WI38 (cell line): Measurements from ENCODE around the gene ELL3.
"Not testable (repeated sequence)": the region's sequence is repeated elsewhere in the genome, so short reads cannot be mapped to it uniquely, and the experiment has no call there.

ENCODE experiments used
- H3K4me3 ChIP-seq: 2 replicates; pipeline ENCODE4 v1.5.1; 2011; ENCODE audit warnings: low read depth, mild to moderate bottlenecking, control low read depth, low read length
- TF ChIP-seq, protein P1 (sequence below): IDR thresholded peaks from 2 replicates; pipeline ENCODE4 v1.5.1; 2012; ENCODE audit warnings: low read depth, mild to moderate bottlenecking, control low read depth, low read length

ELL3 gene

DNA sequence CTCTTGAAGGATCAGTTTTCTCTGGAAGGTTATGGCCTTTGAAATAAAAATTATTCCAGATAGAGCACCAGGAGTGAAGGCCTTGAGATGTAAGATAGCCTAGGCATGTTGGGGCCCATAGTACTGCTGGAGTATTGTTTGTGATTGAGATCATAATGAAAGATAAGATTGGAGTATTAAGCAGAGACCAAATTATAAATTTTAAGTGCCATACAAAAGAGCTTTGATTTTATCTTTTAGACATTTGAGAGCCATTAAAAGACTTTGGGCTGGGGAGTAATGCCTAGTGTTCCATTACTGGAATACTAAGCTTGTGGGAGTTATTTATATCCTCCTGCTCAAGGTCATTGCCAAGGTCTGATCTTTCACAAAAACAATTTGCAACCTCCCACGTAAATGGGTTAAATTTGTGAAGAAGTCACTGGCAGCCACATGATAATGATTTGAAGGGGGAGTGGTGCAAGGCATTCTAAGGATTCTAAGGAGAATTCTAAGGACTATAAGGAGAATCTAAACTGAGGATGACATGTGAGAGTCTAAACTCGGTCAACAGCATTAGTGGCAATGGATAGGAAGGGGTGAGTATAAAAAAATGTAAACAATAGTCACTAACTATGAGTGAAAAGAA is 12.8 kb downstream of the ELL3 start:
- H3K4me3 ChIP-seq: no peak overlapping the region
- TF ChIP-seq, protein P1, sequence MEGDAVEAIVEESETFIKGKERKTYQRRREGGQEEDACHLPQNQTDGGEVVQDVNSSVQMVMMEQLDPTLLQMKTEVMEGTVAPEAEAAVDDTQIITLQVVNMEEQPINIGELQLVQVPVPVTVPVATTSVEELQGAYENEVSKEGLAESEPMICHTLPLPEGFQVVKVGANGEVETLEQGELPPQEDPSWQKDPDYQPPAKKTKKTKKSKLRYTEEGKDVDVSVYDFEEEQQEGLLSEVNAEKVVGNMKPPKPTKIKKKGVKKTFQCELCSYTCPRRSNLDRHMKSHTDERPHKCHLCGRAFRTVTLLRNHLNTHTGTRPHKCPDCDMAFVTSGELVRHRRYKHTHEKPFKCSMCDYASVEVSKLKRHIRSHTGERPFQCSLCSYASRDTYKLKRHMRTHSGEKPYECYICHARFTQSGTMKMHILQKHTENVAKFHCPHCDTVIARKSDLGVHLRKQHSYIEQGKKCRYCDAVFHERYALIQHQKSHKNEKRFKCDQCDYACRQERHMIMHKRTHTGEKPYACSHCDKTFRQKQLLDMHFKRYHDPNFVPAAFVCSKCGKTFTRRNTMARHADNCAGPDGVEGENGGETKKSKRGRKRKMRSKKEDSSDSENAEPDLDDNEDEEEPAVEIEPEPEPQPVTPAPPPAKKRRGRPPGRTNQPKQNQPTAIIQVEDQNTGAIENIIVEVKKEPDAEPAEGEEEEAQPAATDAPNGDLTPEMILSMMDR: no peak

DNA sequence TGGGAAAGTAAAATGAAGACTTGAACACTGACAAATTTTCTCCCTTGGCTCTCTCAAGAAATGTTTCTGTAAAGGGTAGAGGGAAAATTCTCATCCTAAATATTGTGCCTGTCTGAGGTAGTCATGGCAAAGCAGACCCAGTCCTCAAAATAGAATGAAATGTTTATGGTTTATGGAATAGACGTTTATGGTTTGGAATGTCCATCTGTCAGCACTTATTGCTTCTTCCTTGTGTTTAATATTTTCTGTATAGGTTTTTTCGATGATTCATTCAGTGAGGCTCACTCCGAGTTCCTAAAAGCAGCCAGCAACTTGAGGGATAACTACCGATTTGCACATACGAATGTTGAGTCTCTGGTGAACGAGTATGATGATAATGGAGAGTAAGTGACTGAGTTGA is 13.9 kb downstream of the ELL3 start:
- H3K4me3 ChIP-seq: no peak overlapping the region
- TF ChIP-seq, protein P1: no peak

DNA sequence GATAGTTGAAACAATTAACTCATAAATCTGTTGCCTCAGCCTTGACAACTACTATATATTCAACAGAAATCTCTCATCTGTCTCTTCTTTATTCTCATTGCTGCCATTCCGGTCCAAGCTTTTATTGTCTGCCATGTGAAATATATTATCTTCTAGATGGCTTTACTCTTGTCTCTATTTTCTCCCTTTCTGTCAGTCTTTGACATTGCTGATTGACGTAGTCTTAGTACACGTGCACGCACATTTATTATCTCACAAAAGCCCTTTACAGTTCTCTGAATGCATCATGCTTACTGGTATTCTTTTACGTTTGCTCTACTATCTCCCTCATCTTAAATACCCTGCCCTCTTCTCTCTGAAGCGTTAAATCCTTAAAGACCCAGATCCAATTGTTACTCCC is 24.9 kb downstream of the ELL3 start:
- TF ChIP-seq, protein P1: no peak
- no peak overlapping the region for H3K4me3 ChIP-seq

DNA sequence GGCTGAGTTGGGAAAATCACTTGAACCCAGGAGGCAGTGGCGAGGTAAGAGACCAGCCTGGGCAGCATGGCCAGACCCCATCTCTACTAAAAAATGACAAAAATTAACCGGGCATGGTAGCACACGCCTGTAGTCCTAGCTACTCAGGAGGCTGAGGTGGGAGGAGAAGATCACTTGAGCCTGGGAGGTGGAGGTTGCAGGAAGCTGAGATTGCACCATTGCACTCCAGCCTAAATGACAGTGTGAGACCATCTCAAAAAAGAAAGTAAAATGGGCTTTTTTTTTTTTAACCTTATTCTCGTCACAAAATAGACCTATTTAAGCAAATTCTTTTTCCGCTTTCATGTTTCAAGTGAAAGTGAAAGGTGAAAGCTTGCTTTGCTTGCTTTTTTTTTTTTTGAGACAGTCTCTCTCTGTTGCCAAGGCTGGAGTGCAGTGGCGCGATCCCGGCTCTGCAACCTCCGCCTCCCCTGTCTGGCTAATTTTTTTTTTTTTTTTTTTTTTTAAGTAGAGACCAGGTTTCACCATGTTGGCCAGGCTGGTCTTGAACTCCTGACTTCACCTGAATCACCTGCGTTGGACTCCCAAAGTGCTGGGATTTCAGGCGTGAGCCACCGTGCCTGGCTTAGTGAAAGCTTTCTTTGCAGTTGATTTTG is 26.9 kb downstream of the ELL3 start:
- TF ChIP-seq, protein P1: no peak
- no peak overlapping the region for H3K4me3 ChIP-seq

DNA sequence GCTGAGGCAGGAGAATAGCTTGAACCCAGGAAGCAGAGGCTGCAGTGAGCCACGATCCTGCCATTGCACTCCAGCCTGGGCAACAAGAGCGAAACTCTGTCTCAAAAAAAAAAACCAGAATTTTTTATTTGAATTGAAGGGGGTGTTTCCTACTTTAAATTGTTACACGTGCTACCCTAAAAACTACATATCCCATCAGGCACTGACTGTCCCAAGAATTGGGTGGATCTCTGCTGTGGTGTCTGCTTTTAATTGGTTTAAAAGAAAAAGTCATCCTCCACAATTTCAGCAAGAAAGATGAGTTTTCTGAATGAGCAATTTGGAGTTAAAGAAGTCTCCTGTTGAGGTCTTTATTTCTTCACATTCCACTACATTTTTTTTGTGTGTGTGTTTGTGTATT is 28.4 kb downstream of the ELL3 start:
- H3K4me3 ChIP-seq: no peak overlapping the region; the same call in 1 of the 2 replicates
- TF ChIP-seq, protein P1: no peak

DNA sequence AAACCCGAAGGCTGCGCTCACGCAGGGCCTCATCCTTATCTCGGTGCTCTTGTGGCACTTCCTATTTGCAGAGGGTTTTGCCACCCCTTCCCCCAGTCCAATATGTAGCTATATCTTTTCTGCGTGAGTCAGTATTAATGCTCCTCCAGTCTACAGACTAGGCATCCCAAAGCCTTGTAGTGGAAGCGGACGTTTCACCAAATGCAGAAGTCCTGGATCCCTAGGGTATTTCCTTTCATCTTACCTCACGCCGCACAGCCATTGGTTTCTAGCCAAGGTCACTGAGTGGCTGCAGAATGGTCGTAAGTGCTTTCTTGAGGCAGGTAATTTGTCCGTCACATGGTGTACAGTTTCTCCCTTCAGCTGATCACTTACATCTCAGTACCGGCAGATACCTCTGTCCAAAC is 29.9 kb downstream of the ELL3 start:
- H3K4me3 ChIP-seq: peak overlapping the region; percentile 78

DNA sequence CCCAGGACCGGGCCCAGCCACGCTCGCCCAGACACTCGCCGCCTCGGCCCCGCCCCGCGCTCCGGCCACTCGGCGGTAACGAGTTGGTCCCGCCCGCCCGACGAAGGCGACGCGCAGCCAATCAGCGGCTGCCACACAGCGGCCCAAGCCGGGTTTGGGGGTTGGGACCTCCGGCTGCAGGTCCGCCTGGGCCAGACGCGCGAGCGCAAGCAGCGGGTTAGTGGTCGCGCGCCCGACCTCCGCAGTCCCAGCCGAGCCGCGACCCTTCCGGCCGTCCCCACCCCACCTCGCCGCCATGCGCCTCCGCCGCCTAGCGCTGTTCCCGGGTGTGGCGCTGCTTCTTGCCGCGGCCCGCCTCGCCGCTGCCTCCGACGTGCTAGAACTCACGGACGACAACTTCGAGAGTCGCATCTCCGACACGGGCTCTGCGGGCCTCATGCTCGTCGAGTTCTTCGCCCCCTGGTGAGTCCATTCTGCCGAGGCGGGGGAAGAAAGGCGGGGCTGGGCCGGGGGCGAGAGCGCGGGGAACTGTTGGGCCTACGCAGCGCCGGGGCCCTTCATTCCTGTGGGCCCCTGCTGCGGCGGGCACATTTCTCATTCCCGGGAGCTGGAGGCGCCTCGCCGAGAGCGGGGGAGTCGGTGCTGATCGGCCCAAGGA is 30.4 kb downstream of the ELL3 start, which contains the start of gene PDIA3:
TSS of gene PDIA3 (plus strand) at position 194 of the 658 bp plus-strand sequence. CDS start at position 296, 102 bp downstream.
- peak within 1 kb of the TSS; percentile 78 for H3K4me3 ChIP-seq

DNA sequence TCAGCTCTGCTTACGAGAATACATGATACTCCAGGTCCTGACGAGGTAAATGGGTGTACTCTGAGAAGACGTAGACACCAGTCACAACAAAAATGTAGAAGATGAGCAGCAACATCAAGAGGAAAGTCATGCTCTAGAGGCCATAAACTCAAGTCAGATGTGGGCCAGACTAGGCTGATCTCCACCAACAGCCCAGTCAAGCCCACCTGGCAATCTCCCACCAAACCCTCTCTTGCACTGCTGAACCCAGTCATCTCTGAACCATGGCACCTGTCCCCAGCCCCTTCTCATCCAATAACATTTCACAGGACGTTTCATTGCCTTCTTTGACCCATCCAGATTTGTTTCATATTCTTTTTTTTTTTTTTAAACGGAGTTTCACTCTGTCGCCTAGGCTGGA is 41.4 kb downstream of the ELL3 start:
- TF ChIP-seq, protein P1: no peak
- no peak overlapping the region for H3K4me3 ChIP-seq

DNA sequence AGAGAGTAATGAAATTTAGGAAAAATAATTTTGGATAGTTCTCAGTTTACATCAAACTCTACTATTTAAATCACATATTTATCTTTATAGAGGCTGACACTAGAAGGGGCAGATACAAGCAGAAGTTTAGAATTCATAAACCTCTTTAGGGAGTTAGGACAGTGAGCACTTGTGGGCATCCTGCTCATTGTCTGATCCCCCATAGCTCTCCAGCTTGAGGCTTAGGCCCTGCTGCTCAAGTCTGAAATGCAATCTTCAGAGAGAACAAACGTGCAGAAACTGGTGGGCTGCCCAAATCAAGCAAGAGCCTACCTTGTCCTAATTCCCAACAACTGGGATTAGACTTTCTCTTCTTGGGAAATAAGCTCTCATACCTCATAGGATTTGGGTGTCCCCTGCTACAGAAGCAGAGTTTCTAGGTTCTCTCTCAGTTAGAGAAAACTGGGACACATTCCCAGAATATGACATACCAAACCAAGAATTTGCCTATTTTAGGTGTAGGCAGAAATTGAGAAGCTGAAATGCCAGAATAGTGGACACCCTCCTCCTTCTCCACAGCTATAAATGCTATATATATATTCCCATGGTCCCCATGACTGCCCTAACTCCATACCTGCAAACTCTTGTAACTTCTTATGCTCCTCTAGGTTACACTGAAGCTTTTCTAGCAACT is 48.6 kb downstream of the ELL3 start:
- H3K4me3 ChIP-seq: not testable (repeated sequence)

DNA sequence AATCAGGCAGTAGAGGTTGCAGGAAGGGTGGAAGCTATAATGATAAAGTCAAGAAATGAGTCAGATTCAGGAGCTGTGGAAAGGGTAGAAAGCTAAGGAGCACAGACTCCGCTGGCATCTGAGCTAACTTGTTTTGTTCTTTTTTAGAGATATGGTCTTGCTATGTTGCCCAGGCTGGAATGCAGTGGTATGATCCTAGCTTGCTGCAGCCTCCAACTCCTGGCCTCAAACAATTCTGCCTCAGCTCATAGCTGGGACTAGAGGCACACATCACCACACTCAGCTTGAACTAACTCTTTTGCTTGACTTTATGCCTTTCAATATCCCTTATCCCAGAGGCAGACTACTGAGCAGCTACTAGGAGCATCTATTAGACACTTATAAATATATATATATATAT is 50.5 kb downstream of the ELL3 start:
- H3K4me3 ChIP-seq: not testable (repeated sequence)
